Erythroblast (primary cell): Measurements from ENCODE around the gene RAB31.

Experiments
- GATA1 ChIP-seq: IDR thresholded peaks from 2 replicates; pipeline ENCODE4 v1.6.1; 2011; ENCODE audit warnings: low read depth, mild to moderate bottlenecking, control low read depth, low read length, moderate library complexity
- POLR2A ChIP-seq: IDR thresholded peaks from 2 replicates; pipeline ENCODE4 v1.6.1; 2011; ENCODE audit warnings: mild to moderate bottlenecking, low read length

DNA sequence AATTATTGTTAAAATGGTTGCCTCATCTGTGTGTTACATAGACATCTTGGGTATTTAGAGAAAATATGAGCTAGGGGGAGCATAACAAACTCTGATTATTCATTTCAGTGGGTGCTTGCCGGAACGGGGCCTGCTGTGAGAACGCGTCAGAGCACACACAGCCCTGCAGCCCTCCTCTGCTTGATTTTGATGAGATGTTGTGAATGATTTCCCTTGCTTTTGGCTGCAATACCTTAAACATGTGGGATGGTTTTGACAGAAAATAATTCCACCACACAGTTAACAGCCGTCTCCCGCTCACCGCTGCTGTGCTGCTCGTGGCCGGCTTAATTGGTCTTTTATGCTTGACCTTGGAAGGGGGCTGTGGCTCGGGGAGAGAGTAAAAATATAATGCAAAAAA is 127.7 kb downstream of the RAB31 start:
- TF ChIP-seq POLR2A = no peak
- TF ChIP-seq GATA1 = no peak
